ENCODE measurements around the gene RBM12. TPM values are rescaled to one million over a fixed set of nuclear protein-coding genes. Genes with fewer than 3 reads are reported as not detected.
"Not testable (repeated sequence)": the region's sequence is repeated elsewhere in the genome, so short reads cannot be mapped to it uniquely, and the experiment has no call there.

Gene RBM12
- total RNA-seq, 1 donor from 2014 or later = 8.9 TPM

GRCh38 chr20:35690265-35690664 lies 25.6 kb upstream of the RBM12 start:
- Histone ChIP-seq H3K36me3 (peaks cover 55 to 80% of the 10 kb centered on the region in 2 donors), H3K4me3 (no peak overlapping the region), H3K9me3 (no peaks in the 10 kb centered on the region), H3K27me3 (no peaks in the 10 kb centered on the region), H3K4me1 (no peaks in the 10 kb centered on the region), H3K27ac (no peak overlapping the region)
- DNase-seq (ENCODE audit: low spot score in 2 of 2) = no peak
- intact Hi-C loops (cut with DNase I) = no loop called here
- TF ChIP-seq, protein P1, sequence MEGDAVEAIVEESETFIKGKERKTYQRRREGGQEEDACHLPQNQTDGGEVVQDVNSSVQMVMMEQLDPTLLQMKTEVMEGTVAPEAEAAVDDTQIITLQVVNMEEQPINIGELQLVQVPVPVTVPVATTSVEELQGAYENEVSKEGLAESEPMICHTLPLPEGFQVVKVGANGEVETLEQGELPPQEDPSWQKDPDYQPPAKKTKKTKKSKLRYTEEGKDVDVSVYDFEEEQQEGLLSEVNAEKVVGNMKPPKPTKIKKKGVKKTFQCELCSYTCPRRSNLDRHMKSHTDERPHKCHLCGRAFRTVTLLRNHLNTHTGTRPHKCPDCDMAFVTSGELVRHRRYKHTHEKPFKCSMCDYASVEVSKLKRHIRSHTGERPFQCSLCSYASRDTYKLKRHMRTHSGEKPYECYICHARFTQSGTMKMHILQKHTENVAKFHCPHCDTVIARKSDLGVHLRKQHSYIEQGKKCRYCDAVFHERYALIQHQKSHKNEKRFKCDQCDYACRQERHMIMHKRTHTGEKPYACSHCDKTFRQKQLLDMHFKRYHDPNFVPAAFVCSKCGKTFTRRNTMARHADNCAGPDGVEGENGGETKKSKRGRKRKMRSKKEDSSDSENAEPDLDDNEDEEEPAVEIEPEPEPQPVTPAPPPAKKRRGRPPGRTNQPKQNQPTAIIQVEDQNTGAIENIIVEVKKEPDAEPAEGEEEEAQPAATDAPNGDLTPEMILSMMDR (IDR thresholded peaks at IDR 0.05) = no peak

DNA sequence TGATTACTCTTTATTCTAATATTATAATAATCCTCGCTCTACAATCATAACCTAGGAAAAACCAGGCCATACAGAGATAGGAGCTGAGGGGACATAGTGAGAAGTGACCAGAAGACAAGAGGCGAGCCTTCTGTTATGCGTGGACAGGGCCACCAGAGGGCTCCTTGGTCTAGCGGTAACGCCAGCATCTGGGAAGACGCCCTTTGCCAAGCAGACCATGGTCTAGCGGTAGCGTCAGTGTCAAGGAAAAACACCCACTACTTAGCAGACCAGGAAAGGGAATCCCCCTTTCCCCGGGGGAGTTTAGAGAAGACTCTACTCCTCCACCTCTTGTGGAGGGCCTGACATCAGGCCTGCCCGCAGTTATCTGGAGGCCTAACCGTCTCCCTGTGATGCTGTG lies 22.2 kb upstream of the RBM12 start:
- H3K27ac ChIP-seq; intact Hi-C loops (cut with DNase I); H3K9me3 ChIP-seq; H3K27me3 ChIP-seq; DNase-seq (ENCODE audit: low spot score in 2 of 2); H3K4me1 ChIP-seq; H3K4me3 ChIP-seq: not testable (repeated sequence)
- peaks cover 43 to 61% of the 10 kb centered on the region in 2 donors for H3K36me3 ChIP-seq

DNA sequence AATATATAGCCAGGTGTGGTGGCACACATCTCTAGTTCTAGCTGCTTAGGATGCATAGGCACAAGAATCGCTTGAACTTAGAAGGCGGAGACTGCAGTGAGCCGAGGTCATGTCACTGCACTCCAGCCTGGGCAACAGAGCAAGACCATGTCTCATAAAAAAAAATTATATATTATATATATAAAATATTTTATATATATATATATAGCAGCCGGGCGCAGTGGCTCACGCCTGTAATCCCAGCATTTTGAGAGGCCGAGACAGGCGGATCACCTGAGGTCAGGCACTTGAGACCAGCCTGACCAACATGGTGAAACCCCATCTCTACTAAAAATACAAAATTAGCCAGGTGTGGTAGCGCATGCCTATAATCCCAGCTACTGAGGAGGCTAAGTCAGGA lies 20.7 kb upstream of the RBM12 start:
- H3K4me3 ChIP-seq; DNase-seq (ENCODE audit: low spot score in 2 of 2); intact Hi-C loops (cut with DNase I); H3K4me1 ChIP-seq; H3K9me3 ChIP-seq; H3K27me3 ChIP-seq; H3K27ac ChIP-seq: not testable (repeated sequence)
- H3K36me3 ChIP-seq = peaks cover 35 to 68% of the 10 kb centered on the region in 2 donors

- no peaks in the 10 kb centered on the region for H3K4me1 ChIP-seq
- intact Hi-C loops (cut with DNase I) = no loop called here
- peaks cover 20 to 44% of the 10 kb centered on the region in 2 donors for H3K36me3 ChIP-seq
- no peak for DNase-seq (ENCODE audit: low spot score in 2 of 2)
- TF ChIP-seq, protein P1 (IDR thresholded peaks at IDR 0.05) = no peak
- H3K4me3 ChIP-seq = no peak overlapping the region
- H3K27ac ChIP-seq = no peak overlapping the region
- no peaks in the 10 kb centered on the region for H3K9me3 ChIP-seq
- H3K27me3 ChIP-seq = no peaks in the 10 kb centered on the region
Observed at GRCh38 chr20:35681960-35682359, 17.3 kb upstream of the RBM12 start.

- Histone ChIP-seq H3K4me1 (no peaks in the 10 kb centered on the region), H3K36me3 (peaks cover 20 to 44% of the 10 kb centered on the region in 2 donors), H3K27ac (no peak overlapping the region), H3K4me3 (no peak overlapping the region), H3K27me3 (no peaks in the 10 kb centered on the region), H3K9me3 (no peaks in the 10 kb centered on the region)
- DNase-seq (ENCODE audit: low spot score in 2 of 2) = no peak
- TF ChIP-seq, protein P1 (IDR thresholded peaks at IDR 0.05) = no peak
- intact Hi-C loops (cut with DNase I) = no loop called here
Observed at GRCh38 chr20:35680452-35681183, 15.9 kb upstream of the RBM12 start.

- no peaks in the 10 kb centered on the region for H3K4me1 ChIP-seq
- H3K27ac ChIP-seq = no peak overlapping the region
- H3K4me3 ChIP-seq = no peak overlapping the region
- TF ChIP-seq, protein P1 (IDR thresholded peaks at IDR 0.05) = no peak
- intact Hi-C loops (cut with DNase I) = no loop called here
- DNase-seq (ENCODE audit: low spot score in 2 of 2) = no peak
- peaks cover 49 to 63% of the 10 kb centered on the region in 2 donors for H3K36me3 ChIP-seq
- H3K9me3 ChIP-seq = no peaks in the 10 kb centered on the region
- no peaks in the 10 kb centered on the region for H3K27me3 ChIP-seq
Observed at GRCh38 chr20:35674921-35675320, 10.2 kb upstream of the RBM12 start.

Data from ascending aorta (tissue), 2 donors.